GM19239 (cell line): ENCODE measurements around the gene HES1.

Experiments used
- DNase-seq: peaks from one replicate; pipeline ENCODE4 v3.0.0; 2011; ENCODE audit warnings: low spot score; ENCODE audit not compliant: insufficient read length
- FAIRE-seq: peaks from 2 replicates; lab custom pipeline; 2011; peaks lifted over from hg19 to GRCh38; lab: Jason Lieb, UNC

The HES1 gene

DNA sequence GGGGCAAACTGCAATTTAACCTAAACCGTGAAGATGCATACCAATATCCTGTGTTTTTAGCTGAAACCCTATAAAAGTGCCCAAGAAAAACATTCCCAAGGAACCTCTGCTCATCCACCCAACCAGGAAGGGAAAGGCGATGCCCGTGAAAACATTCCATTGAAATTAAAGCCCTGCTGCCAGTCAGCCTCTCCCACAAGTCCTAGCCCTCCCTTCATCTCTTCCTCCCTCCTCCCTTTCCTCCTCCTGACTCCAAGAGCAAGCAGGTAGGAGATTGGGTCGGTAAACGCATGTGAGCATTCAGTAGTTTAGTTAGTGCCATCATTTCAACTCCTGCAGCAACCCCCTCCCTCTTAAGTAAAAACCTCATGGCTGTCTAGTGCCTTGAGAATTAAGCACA, 27.7 kb downstream of the HES1 start:
- DNase-seq (no peak), FAIRE-seq (no peak)

DNA sequence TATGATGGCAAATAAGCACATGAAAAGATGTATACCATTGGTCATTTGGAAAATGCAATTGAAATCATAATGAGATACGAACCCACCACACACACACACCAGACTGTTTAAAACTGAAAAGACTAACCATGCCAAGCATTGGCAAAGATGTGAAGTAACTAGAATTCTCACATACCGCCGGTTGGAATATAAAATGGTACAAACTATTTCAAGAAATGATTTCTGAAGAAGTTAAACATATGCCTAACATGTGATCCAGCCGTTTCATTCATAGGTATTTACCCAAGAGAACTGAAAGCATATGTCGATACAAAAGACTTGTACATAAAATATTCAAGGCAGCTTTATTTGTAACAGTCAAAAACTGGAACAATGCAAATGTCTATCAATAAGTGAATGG, 28.9 kb downstream of the HES1 start:
- FAIRE-seq = no peak
- no peak for DNase-seq

DNA sequence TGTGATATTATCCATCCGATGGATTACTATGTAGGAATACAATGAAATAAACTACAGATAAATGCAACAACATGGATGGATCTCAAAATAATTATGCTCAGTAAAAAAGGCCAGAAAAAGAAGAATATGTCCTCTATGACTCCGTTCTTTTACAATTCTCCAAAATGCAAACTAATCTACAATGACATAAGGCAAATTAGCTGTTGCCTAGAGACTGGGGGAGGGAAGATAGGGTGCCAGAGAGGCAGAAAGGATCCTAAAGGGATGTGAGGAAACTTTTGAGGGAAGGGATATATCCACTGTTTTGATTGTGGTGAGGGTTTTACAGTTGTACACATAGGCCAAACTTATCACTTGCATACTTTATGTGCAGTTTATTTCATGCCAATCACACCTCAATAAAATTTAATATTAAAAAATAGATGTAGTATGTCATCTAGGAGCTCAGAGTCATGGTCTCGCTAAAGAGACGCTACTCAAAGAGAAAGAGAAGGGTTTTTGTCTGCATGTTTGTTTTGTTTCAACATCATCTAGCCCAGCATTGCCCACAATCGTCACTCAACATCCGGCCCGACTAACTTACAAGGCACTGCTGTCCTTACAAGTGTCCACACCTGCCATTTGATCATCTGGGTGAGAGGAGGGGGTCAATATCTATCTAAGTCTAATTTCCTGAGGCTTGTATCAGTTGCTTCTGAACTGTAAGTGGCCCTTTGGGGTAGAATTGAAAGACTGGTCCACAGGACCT, 29.5 kb downstream of the HES1 start:
- DNase-seq (no peak), FAIRE-seq (no peak)

DNA sequence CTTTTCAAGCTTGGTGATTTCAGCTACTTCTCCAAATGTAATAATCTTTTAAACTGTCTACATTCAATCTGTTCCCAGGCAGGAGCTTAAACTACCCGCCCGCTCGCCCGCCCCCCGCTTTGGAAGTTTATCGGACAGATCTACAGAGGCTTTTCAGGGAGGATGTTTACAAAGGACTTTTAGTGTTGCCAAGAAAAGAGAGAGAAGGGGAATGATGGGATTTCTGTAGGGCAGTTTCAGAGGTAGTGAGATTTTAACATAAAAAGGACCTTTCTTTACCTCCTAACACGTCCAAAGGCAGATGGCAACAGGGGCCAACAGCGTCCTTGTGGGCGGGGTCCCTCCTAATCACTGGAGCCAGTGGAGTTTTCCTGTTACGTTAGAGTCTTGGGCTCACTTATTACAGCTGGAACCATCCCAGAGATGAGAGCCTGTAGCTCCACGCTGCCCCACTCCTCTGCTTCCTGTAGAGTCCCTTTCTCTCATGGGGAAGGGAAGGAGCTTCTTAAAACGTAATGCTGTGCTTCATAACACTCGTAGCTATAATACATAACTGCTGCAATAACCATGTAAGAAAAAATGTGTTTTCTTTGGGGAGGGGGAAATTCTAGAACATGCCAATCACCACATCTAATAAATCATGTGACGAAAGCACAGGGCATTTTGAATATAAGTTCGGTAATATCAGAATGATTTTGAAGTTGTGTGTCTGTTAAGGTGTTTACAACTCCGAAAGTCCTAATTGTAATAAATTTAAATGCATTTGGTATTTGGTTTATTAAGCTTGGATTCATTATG, 30.9 kb downstream of the HES1 start:
- DNase-seq (no peak), FAIRE-seq (no peak)

DNA sequence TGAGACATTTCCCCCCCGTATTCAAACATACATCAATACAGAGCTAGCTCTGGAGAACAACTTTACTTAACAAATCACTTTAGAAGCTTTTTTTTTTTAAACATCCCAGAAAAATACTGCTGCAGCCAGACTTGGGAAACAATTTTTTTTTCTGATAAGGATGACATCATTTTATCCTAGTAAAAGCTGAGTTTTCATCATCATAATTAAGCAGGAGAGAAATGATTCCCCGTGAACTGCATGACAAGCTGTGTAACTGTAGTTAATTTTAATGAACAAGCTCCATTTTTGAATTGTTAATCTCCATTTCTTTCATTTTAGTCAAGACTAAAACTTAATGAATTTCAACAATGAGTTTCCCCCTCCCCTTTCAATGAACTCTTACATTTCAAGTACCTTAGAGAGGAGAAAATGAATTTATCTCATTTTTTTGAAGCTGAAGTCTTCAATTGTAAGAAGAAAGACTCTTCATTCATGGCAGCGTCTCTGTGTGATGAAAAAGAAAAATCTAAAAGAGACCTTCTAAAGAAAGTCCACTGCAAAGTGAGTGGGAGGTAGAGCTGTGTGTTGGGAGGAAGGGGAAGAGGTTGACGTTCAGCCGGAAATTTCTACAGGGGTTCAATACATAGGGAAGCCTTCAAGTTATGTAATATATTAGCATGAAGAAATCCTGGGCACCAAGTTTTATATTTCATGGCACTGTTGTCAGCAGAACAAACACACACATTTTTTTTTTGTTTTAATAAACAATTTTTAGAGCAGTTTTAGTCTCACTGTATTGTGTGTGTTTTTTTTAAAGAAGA, 31.7 kb downstream of the HES1 start:
- DNase-seq (no peak), FAIRE-seq (no peak)

DNA sequence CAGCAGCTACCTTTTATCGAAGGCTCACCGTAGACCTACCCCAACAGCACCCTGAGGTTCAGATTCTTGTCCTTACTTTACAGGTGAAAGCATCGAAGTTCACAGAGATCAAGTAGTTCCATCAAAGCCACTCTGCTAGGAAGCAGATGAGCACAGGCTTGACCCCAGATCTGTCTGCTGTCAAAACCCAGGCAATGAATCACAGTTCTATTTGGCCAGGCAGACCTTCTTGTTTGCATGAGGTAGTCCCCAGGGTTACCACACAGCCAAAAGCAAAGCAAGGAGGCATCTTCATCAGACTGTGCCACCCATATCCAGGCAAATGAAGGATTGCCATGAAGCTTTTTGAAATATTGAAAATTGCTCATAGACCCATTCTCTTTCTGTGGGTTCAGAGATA, 33.0 kb downstream of the HES1 start:
- FAIRE-seq (no peak), DNase-seq (no peak)

DNA sequence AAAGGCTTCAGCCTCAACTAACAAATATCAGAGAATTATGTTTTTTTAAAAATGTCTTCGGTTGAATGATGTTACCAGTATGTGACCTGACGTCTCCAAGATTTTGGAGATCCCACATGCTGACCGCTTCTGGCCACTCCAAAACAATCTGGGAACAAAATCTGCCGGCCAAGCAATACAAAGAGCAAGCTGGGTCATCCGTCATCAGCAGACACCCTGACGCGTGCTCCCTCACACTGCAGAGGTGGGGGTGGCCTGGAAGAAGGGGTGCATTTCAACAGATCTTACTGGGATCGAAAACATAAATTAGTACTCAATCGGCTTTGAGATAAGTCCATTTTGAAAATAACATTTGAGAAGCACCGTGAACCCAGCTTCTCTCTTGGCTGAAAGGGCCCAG, 33.6 kb downstream of the HES1 start:
- FAIRE-seq (no peak), DNase-seq (no peak)

DNA sequence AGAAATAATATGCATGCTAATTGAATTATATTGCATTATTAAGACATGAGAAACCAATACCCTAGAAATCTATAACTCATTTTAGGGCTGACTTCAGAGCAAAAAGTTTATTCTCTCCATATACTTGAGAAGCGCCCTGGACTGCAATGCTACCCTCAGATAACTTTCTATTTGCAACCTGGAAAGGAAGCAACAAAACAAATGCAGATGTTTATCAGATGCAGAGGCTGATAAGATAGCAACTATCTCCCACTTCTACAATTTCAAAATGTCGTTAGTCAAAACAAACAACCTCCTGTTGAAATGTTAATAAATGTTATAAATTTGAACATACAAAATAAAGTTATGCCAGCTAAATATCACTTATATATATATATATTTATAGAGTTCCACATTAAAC, 34.8 kb downstream of the HES1 start:
- FAIRE-seq (no peak), DNase-seq (no peak)

DNA sequence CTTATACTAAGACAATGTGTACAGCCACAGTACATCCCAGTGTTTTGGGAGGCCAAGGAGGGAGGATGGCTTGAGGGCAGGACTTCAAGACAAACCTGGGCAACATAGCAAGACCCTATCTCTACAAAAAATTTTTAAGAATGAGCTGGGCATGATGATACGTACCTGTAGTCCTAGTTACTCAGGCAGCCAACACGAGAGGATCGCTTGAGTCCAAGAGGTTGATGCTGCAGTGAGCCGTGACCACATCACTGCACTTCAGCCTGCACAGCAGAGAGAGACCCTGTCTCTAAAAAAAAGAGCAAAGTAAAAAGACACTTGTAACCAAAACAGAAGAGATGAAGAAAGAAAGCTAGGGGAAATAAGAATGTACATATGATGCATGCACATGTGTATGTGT, 38.5 kb downstream of the HES1 start:
- DNase-seq = no peak
- no peak for FAIRE-seq

DNA sequence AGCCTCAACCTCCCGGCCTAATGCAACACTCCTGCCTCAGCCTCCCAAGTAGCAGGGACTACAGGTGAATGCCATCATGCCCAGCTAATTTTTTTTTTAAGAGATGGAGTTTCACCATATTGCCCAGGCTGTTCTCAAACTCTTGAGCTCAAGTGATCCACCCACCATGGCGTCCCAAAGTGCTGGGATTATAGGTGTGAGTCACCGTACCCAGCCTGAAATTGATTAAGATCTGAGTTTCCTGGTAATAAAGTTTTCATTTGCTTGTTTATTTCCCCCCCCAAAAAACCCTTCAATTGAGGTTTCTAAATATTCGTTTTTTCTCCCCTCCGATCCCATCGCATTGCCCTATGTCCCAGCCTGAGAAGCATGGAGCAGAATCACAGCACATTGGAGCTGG, 39.0 kb downstream of the HES1 start:
- DNase-seq (no peak), FAIRE-seq (no peak)

DNA sequence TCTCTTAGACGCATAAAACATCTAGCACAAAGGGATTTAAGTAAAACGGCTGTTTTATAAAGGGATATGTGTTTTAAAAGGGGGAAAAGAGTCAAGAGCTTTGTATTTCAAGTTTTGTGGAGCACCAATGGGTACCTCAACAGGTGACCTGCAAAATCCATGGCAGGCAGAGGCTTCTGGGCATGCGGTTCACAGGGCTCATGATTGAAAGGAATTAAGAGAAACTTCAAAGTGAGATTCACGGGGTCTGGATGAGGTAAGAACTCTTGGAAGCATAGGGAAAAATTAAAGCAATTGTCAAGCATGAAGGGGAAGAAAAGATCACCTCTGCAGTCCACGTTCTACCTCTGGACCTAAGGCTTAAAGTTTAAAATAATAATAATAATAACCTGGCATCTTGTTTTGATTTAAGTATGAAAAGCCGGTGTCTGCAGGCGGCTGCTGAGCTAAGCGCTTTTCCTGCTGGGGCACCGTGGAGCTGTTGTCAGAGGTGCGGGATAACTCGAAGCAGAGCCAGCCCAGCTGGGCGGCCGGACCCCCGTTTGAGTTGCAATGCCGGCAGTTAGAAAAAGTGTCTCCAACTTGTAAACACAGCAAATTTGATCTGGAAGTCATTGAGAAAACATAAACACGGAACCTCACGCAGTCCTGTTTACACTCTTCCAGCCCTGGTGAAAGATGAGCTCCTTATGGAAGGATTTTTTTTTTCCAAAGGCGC, 40.5 kb downstream of the HES1 start:
- FAIRE-seq (no peak), DNase-seq (no peak)

DNA sequence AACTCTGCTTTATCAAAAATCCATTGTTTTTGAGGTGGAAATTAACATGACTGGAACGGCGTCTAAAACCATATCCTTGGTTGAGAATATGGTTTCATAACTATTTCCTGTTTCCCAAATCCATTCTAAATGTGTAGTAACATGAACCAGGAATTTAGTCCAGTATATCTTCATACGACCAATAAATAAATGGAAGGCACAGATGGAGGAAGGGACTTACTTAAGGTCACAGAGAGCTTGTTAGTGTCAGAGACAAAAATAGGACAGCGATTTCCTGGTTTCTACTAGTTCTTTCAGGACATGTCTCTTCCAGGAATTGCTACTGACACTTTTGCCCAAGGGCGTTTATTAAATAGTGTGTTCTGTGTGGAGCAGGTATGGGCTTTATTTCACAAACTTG, 41.2 kb downstream of the HES1 start:
- FAIRE-seq (no peak), DNase-seq (no peak)

DNA sequence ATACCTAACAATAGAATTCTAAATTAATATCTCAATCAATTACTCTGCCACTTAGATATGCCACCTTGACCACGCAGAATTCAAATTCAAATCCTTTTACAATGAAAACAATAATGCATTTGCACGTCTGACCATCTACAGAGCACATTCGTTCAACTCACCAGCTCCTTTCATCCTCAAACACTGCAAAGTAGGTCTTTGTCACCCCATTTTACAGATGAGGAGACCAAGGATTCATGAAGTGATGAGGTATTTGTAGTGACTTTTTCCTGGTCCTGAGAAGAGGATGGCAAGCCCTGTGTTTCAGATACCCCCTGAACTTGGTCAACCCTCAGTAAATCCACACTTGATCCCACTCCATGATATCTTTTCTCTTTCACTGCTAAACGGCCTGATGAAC, 42.2 kb downstream of the HES1 start:
- DNase-seq = no peak
- FAIRE-seq = no peak

DNA sequence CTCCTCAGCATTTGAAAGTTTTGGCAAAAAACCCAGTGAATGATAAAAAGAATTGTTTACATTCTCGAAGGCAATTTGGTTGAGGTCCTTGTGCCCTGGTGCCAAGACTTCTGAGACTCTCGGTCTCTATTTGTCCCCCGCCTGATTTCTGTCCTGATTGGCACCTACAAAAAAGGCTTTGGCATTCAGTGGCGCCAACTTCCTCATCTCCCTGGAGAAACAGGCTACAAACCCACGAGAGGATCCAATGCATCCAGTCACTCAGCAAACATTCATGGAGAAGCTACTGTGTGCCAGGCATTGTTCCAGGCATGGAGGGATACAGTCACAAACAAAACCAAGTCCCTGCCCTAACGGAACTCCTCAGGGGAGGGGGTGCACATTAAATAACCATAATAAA, 42.7 kb downstream of the HES1 start:
- DNase-seq (no peak), FAIRE-seq (no peak)

DNA sequence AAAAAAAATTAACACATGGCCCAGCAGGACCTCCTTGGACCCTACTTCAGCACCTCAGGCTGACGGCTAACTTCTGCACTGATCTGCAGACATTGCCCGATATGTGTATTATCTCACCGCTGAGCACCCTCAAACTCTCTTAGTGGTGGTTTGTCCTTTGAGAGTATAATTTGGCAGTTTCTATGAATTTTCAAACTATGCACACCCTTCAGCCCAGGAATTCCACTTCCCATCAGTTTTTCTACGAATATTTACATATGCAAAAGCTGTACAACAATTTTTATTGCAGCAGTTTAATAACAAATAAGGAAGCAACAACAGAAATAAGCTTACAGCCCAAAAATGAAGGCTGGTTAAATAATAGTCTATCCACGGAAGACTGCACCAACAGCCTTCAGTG, 44.6 kb downstream of the HES1 start:
- no peak for FAIRE-seq
- DNase-seq = no peak

DNA sequence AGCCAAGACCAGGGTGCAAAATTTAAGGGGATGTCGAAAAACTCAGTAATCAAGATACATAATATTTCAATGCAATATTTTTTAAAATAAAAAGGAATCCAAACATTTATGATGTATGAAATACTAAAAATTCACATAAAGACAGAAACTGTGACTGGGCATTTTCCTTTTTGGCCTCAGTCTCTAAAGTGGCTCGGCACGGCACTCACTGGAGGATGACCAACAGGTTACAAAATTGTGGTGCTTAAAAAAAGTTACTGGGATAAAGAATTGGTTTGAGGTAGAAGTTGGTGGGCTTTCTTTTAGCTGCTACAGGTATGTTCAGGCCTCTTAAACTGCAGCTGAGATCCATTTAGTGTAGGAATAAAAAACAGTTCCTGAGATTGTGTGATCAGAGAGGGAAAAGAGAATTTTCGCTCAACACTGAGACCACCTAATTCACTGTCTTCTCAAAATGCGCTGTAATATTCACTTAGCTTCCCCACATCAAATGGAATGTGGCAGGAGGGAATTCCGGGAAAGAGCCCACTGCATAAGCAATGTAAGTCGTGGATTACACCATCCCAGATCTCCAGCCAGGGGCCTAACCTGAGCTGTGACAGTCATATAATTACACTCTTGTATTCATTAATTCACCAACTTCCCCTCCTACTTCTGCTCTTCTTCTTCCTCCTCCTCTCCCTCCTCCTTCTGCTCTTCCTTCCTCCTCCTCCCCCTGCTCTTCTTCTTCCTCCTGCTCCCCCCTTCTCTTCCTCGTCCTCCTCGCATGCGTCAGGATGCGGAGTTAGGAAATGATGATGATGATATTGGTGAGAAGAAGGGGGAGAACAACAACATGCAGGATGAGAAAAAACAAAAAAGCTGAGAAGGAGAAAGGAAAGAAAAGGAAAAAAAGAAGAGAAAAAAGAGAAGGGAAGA, 45.9 kb downstream of the HES1 start:
- no peak for FAIRE-seq
- DNase-seq = no peak

DNA sequence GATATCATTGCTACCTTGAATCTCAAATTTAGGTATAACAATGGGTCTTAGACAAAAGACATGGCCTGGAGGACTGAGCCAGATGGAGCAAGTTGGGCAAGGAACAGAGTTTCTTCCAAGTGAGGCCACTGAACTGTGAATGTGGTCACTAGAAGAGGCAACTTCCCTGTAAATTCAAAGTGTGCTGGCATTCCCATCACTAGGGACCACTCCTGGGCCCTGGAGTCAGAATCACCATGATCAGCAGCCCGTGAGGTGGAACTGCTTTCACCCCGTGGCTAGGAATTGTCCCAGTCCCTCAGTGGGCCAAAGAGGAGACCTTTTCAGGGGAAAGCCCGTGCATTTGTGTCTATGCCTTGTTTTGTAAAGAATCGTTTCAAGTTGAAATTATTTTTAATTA, 47.3 kb downstream of the HES1 start:
- FAIRE-seq (no peak), DNase-seq (no peak)

DNA sequence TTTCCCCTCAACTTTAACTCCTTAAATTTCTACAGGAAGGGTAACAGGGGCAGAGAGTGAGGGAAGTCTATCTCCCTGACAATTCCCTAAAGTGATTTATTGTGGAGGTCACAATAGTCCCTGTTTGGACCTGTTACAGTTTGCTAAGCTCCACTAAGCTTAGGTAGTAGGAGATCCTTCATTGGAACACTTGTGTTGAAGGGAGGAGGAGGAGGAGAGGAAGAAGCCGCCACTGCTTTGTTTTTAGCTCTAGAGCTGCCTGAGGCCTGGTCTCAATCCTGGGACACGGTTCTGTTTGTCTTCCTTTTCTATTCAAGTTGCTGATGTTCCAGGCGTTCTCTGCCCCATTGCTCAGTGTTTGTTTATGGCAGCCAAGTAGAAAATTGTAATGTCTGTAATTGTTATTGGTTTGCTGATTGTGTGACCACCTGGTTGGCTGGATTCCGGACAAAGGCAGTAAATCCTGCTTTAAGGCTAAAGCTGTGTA, 48.4 kb downstream of the HES1 start:
- no peak for FAIRE-seq
- no peak for DNase-seq

DNA sequence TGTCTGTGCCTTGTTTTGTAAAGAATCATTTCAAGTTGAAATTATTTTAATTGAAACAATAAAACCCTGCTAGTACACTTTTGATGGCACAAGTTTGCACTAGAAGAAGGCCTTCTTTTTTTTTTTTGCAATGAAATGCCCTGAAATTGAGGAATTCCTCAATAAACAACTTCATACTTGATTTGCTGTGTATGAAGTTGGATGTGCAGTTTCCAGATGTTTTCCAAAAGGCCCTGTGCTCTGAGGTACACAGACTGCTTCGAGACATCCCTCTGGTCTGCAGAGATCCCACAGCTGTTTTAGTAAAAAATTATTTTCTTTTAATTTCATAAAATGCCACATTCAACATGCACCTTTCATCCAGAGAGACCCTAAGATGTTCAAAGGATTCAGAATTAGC, 48.9 kb downstream of the HES1 start:
- FAIRE-seq = no peak
- DNase-seq = no peak
